ENCODE data around the gene PTGR2. TPM values are rescaled to one million over a fixed set of nuclear protein-coding genes. Genes with fewer than 3 reads are reported as not detected.
"Not testable (repeated sequence)": the region's sequence is repeated elsewhere in the genome, so short reads cannot be mapped to it uniquely, and the experiment has no call there.

PTGR2 gene
- total RNA-seq, 1 donor from 2014 or later: 16.1 TPM

DNA sequence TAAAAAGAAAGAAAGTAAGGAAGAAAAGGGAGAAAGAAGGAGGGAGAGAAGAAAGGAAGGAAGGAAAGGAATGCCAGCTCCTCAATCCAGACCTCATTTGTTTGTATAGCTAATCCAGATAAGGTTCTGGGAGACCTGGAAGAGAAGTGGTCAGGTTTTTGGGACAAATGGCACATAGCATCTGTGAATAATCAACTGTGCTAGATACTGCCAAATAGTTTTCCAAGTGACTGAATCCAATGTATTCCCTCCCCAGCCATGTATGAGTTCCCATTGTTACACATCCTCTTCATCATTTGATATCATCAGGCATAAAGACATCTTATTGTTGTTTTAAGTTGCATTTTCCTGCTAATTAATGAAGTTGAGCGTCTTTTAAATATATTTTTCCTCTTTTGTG, 18.6 kb upstream of the PTGR2 start:
- no peak for DNase-seq (ENCODE audit: low spot score)

GRCh38 chr14:73833530-73834260, 17.9 kb upstream of the PTGR2 start:
- DNase-seq (ENCODE audit: low spot score): peak; percentile 55

DNA sequence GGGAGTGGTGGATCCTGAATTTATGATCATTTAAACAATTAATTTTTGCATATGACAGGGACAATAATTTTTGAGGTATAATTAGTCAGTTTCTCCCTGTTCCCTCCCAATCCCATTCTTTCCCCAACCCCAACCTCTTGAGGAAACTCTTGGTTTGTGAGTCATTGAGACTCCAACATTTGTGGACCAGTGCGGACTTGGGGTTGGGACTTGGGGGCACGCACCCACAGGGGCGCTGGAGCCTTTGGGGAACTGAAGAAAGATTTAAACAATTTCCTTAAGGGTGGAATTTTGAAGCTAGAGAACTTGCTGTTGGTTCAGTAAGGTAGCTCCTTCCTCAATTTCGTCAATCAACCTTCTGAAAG, 17.4 kb upstream of the PTGR2 start:
- no peak for DNase-seq (ENCODE audit: low spot score)

DNA sequence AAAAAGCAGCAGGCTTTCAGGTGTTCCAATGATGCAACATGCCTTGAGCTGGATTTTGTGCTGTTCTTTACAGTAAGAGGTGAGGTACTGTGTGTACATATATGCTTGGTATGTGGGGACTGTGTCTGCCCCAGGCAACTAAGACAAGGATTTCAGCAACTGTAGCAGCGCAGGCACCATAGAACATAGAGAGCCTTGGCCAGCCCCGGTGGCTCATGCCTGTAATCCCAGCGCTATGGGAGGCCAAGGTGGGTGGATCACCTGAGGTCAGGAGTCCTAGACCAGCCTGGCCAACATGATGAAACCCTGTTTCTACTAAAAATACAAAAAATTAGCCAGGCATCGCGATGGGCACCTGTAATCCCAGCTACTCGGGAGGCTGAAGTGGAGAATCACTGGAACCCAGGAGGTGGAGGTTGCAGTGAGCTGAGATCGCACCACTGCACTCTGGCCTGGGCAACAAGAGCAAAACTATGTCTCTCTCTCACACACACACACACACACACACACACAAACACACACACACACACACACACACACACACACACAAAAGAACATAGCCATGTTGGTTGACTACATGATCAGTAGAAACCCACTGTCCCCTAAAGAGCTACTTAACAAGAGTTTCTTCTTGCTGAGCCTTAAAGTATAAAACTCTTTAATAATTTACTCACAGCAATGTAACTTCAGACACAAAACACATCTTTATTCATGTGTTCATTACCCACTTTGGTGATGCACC, 13.2 kb upstream of the PTGR2 start:
- not testable (repeated sequence) for DNase-seq (ENCODE audit: low spot score)

- DNase-seq (ENCODE audit: low spot score): no peak
Observed at GRCh38 chr14:73842201-73842600, 9.4 kb upstream of the PTGR2 start.

GRCh38 chr14:73842851-73843250, 8.8 kb upstream of the PTGR2 start:
- no peak for DNase-seq (ENCODE audit: low spot score)

GRCh38 chr14:73843296-73843695, 8.3 kb upstream of the PTGR2 start:
- no peak for DNase-seq (ENCODE audit: low spot score)

DNA sequence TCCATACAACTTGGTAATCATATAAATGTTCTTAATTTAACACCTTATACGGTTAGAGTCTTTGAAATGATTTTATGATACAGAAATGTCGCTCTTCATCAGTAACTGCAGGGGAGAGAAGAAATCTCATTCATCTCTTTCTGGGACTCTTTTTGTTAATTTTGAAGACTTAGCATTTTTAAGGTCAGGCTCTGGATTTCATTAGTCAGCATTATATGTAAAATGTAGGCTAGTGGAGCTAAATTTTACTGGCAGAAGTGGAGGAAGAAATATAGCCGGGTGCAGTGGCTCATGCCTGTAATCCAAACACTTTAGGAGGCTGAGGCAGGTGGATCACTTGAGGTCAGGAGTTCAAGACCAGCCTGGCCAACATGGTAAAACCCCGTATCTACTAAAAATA, 4.7 kb upstream of the PTGR2 start:
- no peak for DNase-seq (ENCODE audit: low spot score)

DNA sequence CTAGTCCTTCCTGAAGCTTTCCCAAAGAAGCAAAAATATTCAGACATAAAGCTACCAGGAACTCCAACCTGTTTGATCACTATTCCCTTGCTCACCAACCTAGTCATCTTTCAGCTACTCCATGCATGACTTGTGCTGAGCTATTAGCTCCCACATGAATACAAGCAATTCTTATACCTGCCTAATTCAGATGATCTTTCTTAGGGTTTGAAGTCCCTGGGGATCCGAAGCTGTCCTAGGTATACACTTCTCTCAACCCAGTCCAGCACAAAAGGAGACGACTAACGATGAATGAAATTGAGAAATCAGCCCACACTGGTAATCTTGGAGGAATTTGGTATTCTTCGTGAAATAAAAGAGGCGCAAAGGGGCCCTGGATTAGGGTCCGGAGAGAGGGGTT, 631 bp upstream of the PTGR2 start:
- DNase-seq (ENCODE audit: low spot score): peak; percentile 27

GRCh38 chr14:73859145-73859544, 7.5 kb downstream of the PTGR2 start:
- peak; percentile 16 for DNase-seq (ENCODE audit: low spot score)

DNA sequence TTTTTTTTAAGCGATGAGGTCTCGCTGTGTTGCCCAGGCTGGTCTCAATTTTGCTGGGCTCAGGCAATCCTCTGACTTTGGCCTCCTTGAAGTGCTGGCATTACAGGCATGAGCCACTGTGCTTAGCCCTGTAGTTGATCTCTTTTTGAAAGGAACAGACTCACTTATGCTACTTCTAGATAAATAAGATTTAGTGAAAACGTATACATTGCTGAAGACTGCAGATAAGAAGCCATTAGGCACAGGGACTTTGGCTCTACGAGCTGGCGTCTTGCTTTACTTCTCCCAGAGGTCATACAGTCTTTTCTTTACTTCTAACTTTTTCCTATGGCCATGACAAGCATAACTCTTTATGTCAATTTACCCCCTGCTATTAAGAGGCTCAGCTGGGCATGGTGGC, 9.4 kb downstream of the PTGR2 start:
- DNase-seq (ENCODE audit: low spot score): no peak

DNA sequence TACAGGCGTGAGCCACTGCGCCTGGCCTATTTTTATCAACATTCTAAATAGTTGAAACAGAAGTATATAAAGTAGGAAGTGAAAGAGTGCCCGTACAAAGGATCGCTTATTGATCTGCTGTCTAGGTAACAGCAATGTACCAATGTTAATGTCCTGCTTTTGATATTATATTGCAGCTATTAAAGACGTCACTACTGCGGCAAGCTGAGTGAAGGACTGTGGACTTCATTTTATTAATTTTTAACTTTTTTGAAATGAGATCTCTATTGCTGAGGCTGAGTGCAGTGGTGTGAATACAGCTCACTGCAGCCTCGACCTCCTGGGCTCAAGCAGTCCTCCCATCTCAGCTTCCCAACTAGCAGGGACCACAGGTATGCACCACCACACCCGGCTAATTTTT, 10.8 kb downstream of the PTGR2 start:
- DNase-seq (ENCODE audit: low spot score): no peak

- no peak for DNase-seq (ENCODE audit: low spot score)
Observed at GRCh38 chr14:73863209-73863608, 11.6 kb downstream of the PTGR2 start.

- DNase-seq (ENCODE audit: low spot score): no peak
Observed at GRCh38 chr14:73865534-73866113, 14.0 kb downstream of the PTGR2 start.

DNA sequence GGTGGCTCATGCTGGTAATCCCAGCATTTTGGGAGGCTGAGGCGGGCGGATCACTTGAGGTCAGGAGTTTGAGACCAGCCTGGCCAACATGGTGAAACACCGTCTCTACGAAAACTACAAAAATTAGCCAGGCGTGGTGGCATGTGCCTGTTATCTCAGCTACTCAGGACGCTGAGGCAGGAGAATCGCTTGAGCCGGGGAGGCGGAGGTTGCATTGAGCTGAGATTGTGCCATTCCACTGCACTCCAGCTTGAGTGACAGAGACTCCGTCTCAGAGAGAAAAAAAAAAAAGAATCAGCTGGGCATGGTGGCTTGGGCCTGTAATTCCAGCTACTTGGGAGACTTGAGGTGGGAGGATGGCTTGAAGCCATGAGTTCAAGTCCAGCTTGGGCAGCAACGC, 18.1 kb downstream of the PTGR2 start:
- DNase-seq (ENCODE audit: low spot score): not testable (repeated sequence)

DNA sequence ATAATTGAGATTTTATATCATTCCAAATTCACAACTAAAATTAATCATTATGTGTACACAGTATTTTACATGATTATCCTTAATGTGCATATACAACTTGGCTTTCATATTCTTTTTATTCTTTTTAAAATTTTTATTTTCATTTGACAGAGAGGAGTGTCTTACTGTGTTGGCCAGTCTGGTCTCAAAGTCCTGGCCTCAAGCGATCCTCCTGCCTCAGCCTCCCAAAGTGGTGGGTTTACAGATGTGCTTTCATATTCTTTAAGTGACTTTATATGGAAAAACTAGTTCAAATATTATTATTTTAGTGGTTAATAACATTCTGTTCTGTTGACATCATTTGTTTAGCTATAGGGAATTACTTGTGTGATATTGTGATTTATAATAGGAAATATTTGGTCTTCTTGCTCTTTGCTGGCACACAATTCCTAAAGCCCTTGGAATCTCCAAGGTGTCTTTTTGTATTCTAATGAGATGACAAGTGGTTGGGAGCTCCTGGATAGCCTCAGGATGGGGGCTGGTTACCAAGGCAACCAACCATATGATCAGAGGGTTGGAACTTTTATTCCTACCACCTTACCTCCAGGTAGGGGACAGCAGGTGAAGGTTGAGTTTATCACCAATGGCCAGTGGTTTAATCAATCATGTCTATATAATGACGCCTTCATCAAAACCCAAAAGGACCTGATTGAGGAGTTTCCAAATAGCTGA, 19.0 kb downstream of the PTGR2 start:
- DNase-seq (ENCODE audit: low spot score): no peak

DNA sequence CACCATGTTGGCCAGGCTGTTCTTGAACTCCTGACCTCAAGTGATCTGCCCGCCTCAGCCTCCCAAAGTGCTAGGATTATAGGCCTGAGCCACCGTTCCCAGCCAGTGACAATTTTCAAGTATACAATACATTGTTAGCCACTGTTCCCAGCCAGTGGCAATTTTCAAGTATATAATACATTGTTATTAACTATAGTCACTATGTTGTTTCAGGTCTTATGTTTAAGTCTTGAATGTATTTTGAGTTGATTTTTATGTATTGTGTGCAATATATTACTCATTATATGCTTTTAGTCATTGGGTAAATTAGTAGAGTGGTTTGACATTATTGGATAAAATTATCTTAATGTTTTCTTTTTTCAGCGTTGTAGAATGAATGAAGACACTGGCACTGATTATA, 22.0 kb downstream of the PTGR2 start:
- no peak for DNase-seq (ENCODE audit: low spot score)

- no peak for DNase-seq (ENCODE audit: low spot score)
Observed at GRCh38 chr14:73877790-73878189, 26.2 kb downstream of the PTGR2 start.

DNA sequence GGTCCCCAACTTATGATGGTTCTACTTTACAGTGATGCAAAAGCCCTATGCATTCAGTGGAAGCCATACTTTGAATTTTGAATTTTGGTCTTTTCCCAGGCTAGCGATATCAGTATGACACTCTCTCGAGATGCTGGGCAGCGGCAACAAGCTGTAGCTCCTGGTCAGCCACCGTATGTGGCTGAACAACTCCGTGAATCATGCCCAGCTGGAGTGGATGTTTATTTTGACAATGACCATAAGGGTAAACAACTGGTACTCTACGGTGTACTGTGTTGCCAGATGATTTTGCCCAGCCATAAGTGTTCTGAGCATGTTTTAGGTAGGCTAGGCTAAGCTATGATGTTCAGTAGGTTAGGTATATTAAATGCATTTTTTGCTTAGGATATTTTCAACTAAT, 26.8 kb downstream of the PTGR2 start:
- no peak for DNase-seq (ENCODE audit: low spot score)

DNA sequence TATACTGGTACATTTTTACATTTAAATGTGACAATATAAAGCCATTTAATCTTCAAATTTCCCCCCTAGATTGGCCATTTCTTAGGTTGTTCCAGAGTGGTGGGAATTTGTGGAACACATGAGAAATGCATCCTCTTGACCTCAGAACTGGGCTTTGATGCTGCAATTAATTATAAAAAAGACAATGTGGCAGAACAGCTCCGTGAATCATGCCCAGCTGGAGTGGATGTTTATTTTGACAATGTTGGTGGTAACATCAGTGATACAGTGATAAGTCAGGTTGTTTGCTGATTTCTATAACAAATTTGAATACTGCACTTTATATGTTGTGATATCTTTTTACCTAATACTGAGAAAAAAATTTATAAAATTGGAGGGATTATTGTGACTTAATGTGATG, 27.4 kb downstream of the PTGR2 start:
- no peak for DNase-seq (ENCODE audit: low spot score)

DNA sequence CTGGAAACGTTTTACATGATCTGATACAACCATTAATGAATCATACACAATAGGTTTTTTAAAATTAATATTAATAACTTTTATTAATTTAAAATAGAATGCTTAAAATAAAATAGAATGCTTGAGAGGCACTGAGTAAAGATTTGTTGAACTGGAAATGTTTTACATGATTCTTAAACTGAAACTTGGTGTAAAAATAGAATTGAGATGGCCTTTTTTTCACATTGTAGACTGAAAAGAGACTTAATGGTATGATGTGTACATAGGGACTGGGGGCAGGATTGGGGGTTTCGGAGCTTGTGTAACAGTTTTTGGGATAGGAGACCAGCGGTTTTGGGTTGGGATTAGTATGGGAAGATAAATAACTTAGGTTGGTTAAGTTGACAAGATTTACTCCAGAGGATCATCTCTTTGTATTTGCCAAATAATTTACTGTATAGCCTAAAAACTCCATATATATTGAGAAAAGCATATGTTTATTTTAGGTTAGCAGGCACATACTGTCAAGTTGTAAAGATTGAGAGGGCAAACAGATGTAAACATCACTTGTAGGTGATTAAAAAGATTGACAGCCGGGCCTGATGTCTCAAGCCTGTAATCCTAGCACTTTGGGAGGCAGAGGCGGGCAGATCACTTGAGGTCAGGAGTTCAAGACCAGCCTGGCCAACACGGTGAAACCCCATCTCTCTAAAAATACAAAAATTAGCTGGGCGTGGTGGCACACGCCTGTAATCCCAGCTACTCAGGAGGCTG, 33.0 kb downstream of the PTGR2 start:
- DNase-seq (ENCODE audit: low spot score): no peak
